GM21528 (cell line): ENCODE results near the gene PPP1R12C.

Experiments
- ATAC-seq: cut with Tn5 transposase; IDR thresholded peaks from one replicate; pipeline ENCODE4 v1.9.1; 2021; ENCODE audit warnings: mild to moderate bottlenecking, moderate library complexity; ENCODE audit not compliant: unreplicated experiment, low FRiP score

PPP1R12C gene

GRCh38 chr19:55050749-55051532, 66.5 kb downstream of the PPP1R12C start:
- ATAC-seq, result no peak

GRCh38 chr19:55048446-55048845, 69.0 kb downstream of the PPP1R12C start:
- no peak for ATAC-seq

- ATAC-seq, result no peak
Observed at GRCh38 chr19:55047951-55048350, 69.5 kb downstream of the PPP1R12C start.

- no peak for ATAC-seq
Observed at GRCh38 chr19:55046975-55047622, 70.3 kb downstream of the PPP1R12C start.

GRCh38 chr19:55044771-55045716, 72.4 kb downstream of the PPP1R12C start:
- no peak for ATAC-seq

GRCh38 chr19:55044286-55044685, 73.2 kb downstream of the PPP1R12C start:
- no peak for ATAC-seq

- ATAC-seq, result no peak
Observed at GRCh38 chr19:55042688-55043087, 74.7 kb downstream of the PPP1R12C start.

GRCh38 chr19:55042344-55042678, 75.1 kb downstream of the PPP1R12C start:
- no peak for ATAC-seq

- ATAC-seq, result no peak
Observed at GRCh38 chr19:55041627-55042343, 75.7 kb downstream of the PPP1R12C start.

- no peak for ATAC-seq
Observed at GRCh38 chr19:55041244-55041626, 76.2 kb downstream of the PPP1R12C start.
